Mesenteric fat pad (tissue), 1 donor: ENCODE measurements around the gene ZNF155. TPM values are rescaled to one million over a fixed set of nuclear protein-coding genes. Genes with fewer than 3 reads are reported as not detected.
"Not testable (repeated sequence)": the region's sequence is repeated elsewhere in the genome, so short reads cannot be mapped to it uniquely, and the experiment has no call there.

Experiments
- DNase-seq: peaks from one replicate; pipeline ENCODE4 v3.0.0-alpha.2; 2020; ENCODE audit warnings: low spot score
- long read RNA-seq: library from polyadenylated mRNA; unstranded; transcript quantifications from one replicate; pipeline ENCODE4 v2.0.0, GENCODE V29; 2020
- total RNA-seq: library from RNA; stranded (reverse); fragmentation: NEBNext Ultra II Directional; extraction: Animal tissue kit (Norgen Biotek cat#: 25700); gene quantifications from one replicate; pipeline ENCODE4 v1.2.1, GENCODE V29; 2021
- donor health status: DM: yes; HTN: yes; CAD: no.

ZNF155 gene
- 5.7 TPM for total RNA-seq
- long read RNA-seq, transcript ZNF155-201 (5 exons, 2,596 nt), result major isoform, 6 of 10 reads
- long read RNA-seq, partial matches to known transcripts, result 0 of 10 reads
- long read RNA-seq, other reads (novel, unspliced or antisense), result 2 of 10 reads

DNA sequence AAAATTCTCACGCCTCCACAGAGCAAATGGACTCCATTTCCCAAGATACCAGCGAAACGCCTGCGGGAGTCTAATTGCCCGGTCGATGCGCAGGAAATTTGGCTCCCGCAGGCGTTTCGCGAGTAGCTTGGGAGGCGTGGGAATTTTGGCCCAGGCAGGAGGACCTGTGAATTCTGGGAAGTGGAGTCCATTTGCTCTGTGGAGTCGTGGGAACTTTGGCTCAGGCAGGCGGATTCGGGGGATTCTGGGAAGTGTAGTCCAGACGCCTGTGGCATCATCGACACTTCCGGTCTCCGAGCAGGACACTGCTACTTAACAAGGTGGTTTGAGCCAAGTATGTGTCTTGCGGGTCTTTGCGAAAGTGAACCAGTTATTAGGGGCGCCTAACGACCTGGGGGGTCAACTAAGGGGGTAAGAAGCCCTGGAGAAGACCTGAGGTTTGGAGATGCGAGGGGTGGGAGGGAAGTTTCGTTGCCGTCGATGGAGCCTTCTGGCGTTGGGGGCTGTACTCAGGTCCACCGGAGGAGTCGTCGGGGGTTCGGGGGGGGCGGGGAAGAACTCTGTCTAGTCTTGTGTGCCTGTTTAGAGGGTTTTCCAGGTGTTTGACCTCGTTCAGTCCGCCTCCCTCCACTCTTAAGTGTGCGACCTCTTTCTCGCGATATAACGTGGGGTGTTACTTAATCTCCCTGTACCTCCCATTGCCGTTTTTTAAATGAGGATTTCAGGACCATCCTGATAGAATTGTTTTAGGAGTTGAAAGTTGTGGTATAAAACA, at the start of gene ZNF155:
Gene ZNF155, plus strand, starts transcription at position 277 of the 775 bp plus-strand sequence. CDS start 4,356 bp downstream, outside the sequence.
- peak; percentile 94 for DNase-seq

DNA sequence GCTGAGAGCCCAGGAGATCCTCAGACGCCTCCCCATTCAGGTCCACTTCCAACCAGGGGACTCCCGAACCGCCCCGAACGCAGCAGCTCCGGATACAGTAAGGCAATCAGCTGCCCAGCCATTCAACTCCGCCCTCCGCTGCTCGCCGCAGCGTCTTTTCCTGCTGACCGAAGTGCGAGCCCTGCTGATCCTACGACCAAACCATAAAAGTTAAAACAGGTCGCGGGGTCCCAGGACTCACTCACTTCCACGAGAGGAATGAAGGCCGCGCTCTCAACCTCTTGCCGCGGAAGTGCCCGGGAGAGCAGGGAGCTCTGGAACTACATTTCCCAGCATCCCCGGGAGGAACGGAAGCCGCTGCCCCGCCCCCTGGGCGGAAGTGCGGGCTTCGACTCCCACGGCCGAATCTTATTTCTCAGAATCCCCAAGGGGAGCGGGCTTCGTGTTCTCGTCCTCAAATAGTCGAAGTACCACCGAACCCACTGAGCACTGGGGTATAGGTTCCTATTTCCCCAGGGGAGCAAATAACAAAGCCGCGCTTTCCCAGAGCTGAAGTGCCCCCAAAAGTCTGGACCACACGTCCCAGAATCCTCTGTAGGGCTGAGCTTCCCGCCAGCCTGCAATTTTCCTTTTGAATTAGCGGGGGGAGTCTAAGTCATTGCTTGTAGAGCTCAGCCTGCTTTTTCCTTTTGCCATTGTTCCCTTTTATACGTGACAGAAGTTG, 48.8 kb upstream of the ZNF155 start, which contains the start of gene ZNF45:
Gene ZNF45, minus strand, starts transcription at position 298 of the 724 bp plus-strand sequence. CDS start 13,097 bp downstream, outside the sequence.
- DNase-seq, result peak; percentile 96

DNA sequence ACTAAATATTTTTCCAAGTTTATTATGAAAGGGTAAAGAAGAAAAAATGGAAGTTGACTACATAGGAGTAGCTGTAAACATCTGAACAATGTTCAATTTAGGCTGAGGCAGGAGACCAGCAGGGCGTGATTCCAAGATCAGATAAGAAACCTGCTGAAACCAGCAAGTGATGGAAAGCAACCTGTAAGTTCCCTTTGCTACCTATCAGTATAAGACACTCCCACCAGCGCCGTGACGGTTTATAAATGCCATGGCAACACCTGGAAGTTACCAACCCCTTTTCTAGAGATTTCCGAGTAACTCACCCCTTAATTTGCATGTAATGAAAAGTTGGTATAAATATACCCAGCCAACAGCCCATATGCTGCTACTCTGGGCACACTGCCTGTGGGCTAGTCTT, 47.8 kb upstream of the ZNF155 start:
- DNase-seq, result no peak

DNA sequence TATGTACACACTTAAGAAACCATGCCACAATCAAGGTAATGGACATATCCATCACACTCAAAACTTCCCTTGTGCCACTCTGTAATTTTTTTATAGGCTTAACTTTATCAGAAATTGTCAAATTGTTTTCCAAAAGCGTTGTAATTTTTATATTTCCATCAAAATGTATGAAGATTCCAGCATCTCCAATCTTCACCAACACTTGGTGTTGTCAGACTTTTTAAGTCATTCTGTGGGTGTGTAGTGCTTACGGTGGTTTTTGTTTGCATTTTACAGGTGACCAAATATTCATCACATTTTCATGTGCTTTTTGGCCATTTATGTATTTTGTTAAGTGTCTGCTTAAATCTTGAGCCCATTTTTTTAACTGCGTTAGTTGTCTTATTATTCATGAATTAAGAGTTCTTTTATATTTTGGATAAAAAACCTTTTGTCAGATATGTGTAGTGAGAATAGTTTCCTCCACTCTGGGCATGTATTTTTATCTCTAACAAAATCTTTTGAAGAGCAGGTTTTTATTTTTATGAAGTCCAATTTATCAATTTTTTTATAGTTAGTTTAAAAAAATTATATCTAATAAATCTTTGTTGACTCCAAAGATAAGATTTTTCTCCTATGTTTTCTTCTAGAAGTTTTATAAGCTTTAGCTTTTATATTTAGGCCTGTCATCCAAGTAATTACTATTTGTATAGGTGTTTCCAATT, 44.3 kb upstream of the ZNF155 start:
- DNase-seq, result no peak

DNA sequence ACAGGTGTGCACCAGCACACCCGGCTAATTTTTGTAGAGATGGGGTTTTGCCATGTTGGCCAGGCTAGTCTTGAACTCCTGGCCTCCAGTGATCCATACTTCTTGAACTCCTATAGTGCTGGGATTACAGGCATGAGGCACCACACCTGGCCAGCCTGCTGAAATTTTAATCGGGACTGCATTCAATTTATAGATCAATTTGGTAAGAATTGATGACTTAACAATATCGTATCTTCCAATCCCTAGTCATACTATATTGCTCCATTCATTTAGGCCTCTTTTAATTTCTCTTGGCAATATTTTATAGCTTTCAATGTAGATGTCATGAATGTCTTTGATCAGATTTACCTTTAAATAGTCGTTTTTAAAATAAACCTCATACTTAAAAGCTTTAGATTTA, 43.3 kb upstream of the ZNF155 start:
- no peak for DNase-seq

DNA sequence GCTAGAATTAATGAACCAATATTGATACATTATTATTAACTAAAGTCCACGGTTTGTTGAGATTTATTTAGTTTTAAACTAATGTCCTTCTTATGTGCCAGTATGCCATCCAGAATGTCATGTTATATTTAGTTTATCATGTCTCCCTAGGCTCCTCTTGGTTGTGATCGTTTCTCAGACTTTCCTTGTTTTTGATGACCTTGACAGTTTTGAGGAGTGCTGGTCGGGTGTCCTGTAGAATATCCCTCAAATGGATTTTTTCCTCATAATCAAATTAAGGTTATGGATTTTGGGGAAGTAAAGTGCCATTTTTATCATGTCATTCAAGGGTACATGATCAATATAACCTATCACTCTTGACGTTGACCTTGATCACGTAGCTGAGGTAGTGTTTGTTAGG, 42.8 kb upstream of the ZNF155 start:
- no peak for DNase-seq

DNA sequence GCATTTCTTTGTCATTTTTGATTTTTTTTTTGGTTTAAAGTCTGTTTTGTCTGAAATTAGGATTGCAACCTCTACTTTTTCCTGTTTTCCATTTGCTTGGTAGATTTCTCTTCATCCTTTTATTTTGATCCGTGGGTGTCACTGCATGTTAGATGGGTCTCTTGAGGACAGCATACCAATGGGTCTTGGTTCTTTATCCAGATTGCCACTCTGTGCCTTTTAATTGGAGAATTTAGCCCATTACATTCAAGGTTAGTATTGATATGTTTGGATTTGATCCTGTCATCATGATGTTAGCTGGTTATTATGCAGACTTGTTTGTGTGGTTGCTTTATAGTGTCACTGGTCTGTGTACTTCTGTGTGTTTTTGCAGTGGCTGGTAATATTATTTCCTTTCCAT, 36.6 kb upstream of the ZNF155 start:
- DNase-seq, result not testable (repeated sequence)

DNA sequence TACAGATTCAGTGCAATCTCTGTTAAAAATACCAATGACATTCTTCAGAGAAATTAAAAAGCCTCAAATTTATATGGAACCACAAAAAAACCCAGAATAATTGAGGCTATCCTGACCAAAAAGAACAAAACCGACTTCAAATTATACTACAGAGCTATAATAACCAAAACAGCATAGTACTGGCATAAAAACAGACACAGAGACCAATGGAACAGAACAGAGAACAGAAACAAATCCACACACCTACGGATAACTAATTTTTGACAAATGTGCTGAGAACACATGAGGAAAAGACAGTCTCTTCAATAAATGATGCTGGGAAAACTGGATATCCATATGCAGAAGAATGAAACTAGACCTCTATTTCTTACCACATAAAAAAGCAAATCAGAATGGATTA, 34.2 kb upstream of the ZNF155 start:
- not testable (repeated sequence) for DNase-seq

DNA sequence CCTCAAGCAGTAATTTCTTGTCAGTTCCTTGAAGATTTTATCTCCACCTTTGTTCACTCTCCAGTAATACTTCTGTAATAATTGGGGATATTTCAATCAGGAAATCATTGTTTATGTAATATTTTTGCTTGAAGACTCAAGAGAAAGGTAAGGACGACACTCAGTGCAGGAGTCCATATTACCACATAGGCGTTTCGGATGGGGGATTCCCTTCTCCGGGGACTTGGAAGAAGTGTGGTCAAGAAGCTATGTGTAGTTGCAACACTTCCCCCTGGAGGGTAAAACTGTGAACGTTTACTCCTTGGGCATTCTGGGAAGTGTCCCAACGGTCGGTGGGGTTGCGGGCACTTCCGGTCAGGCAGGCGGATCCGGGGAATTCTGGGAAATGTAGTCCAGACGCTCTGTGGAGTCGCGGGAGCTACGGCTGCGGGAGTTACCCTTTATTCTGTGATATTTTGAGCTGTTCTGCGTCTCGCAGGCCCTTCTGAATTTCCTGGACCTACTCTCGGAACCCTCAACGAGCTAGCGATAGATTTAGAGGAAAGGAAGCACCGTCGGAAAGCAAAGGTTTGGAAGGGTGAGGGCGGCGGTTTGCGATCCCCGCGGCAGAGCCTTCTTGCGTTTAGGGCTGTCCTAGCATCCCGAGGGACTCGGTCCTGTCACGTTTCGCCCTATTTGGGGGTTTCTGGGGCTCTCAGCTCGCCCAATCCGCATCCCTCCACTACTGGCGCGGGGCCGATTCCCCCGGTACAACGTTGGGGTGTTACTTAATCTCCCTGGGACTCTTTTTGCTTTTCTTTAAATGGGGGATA, 32.9 kb upstream of the ZNF155 start, which contains the start of gene ZNF221:
Gene ZNF221, plus strand, starts transcription at position 395 of the 812 bp plus-strand sequence. CDS start 11,499 bp downstream, outside the sequence.
- peak; percentile 93 for DNase-seq

DNA sequence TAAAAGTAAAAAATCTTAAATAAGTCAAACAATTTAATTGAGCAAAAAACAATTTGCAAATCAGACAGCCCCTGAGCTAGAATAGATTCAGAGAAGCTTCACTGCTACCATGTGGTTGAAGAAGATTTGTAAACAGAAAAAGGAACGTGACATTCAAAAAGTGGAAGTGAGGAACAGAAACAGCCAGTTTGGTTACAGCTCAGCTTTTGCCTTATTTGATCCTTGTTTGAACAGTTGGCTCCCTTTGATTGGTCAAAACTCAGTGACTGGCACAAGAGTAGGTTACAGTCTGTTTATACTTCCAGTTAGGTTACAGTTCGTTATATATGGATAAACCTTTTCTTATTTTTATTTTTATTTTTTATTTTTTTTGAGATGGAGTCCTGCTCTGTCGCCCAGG, 27.2 kb upstream of the ZNF155 start:
- DNase-seq, result no peak

DNA sequence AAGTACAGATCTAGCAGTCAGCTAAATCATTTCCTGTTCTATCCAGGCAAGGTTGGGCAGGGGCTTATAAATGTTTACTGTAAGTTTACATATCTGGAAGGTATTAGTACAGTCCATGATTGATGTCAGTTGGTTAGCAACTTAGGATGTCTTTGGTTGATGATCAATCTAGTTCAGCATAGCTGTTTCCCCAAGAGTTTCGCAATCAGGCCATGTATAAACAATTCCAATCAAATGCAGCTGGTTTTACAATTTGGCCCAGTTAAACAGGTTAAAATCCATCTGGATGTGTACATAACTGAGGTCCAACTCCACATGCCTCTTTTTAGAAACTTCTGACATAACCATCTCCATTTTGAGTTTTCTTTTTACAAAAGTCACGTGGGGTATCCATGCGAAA, 26.1 kb upstream of the ZNF155 start:
- DNase-seq, result no peak

DNA sequence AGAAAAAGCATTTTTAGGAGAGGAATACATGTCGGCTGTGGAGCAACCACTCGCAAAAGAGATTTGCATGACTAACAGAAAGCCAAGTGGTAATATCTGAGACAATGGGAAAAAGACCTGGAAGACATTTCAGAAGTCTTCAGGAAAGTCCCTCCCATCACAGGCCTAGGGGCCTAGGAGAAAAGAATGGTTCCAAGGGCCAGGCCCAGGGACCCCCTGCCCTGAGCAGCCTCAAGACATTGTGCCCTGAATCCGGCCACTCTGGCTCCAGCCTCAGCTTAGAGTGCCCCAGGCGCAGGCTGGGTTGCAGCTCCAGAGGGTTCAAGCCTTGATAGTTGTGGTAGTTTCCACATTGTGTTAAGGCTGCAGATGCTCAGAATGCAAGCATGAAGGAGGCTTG, 23.6 kb upstream of the ZNF155 start:
- no peak for DNase-seq

DNA sequence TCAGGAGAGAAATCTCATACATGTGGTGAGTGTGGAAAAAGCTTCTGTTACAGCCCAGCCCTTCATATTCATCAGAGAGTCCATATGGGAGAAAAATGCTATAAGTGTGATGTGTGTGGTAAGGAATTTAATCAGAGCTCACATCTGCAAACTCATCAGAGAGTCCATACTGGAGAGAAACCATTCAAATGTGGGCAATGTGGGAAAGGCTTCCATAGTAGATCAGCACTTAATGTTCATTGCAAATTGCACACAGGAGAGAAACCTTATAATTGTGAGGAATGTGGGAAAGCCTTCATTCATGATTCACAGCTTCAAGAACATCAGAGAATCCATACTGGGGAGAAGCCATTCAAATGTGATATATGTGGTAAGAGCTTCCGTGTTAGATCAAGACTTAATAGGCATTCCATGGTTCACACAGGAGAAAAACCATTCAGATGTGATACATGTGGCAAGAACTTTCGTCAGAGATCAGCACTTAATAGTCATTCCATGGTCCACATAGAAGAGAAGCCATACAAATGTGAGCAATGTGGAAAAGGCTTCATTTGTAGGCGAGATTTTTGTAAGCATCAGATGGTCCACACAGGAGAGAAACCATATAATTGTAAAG, 17.8 kb upstream of the ZNF155 start:
- DNase-seq, result no peak

DNA sequence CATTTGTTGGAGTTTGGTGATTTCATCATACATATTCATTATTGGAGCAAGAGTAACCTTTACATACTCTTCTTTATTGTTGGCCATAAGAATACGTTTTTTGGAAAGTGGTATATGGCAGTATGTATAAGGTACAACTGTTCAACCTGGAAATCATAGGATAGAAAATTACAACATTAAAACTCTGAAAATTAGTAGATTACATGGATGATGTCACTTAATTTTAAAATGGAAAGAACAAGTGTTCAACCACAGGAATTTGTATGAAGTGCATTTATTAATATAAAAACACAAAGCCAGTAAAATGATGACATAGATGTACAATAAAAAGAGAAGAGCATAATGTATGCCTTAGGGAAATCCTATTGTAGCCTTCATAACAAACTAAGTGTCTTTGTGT, 7.3 kb upstream of the ZNF155 start:
- DNase-seq, result no peak

DNA sequence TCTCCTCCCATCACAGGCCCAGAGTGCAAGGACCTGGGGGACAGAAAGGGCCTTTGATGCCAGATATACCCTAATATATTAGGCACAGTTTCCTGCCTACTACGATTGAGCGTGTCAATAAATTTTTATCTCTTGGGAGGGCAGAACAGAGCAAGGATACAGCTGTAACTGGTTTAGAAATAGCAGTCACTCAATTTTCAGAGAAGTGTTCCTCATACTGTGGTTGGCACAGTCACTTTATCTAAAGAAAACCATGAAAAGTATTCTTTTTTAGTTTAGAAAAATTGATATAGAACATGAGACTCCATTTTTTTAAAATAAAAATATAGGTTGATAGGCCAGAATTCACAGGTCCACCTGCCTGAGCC, 460 bp upstream of the ZNF155 start:
- no peak for DNase-seq

DNA sequence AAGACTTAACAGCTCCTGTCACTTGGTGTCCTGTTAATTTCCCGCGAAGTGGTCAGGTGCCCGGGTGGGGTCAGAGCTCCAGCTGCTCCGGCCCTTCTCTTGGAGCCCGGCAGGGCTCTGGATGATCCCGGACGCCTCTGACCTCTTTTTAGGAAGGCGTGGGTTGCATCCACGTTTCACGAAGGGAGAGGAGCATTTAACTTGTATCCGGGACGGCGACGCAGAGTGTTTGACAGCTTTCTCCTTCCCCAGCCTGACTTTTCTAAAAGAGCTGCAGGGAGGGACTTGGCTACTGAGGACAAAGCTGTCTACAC, 656 bp downstream of the ZNF155 start:
- DNase-seq, result no peak

DNA sequence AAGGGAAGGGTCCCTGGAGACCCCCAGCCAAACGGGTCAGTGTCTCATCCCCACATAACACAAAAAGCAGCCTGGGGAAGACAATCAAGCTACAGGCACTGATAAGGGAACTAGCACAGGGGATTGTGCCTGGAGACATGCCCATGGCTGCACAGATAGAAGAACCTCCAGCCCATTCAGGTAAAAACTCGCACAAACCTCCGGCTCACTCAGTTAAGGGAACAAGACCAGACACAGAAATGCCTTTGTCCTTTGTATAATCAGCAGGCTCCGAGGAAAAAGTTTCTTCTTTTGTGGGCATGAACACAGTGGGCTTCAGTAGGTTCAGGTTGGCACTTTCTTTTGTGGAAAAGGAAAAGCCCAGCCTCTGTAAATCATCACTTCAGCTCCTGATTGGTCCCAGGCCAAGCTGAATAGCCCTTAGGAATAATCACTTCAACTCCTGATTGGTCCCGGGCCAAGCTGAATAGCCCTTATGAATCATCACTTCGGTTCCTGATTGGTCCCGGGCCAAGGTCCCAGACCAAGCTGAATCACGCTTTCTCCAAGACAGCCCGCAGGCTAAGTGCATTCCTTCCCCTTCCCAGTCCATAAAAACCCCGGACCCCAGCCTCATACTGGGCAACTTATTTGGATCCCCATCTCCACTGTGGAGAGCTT, 13.8 kb downstream of the ZNF155 start:
- DNase-seq, result no peak

DNA sequence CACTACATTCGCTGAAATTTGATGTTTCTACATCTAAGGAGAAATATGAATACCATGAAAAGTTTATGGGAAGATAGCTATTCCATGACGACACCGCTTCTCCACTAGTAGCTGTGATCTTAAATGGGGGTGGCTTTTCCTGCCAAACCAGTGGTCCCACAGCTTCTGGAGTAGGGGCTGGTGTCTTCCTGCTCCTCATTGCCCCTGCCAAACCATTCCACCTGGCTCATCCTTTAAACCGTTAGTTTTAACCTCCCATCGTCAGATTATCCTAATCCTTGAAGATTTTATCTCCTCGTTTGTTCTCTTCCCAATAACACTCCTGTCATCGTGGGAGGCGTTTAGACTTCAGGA, 18.2 kb downstream of the ZNF155 start:
- DNase-seq, result no peak

DNA sequence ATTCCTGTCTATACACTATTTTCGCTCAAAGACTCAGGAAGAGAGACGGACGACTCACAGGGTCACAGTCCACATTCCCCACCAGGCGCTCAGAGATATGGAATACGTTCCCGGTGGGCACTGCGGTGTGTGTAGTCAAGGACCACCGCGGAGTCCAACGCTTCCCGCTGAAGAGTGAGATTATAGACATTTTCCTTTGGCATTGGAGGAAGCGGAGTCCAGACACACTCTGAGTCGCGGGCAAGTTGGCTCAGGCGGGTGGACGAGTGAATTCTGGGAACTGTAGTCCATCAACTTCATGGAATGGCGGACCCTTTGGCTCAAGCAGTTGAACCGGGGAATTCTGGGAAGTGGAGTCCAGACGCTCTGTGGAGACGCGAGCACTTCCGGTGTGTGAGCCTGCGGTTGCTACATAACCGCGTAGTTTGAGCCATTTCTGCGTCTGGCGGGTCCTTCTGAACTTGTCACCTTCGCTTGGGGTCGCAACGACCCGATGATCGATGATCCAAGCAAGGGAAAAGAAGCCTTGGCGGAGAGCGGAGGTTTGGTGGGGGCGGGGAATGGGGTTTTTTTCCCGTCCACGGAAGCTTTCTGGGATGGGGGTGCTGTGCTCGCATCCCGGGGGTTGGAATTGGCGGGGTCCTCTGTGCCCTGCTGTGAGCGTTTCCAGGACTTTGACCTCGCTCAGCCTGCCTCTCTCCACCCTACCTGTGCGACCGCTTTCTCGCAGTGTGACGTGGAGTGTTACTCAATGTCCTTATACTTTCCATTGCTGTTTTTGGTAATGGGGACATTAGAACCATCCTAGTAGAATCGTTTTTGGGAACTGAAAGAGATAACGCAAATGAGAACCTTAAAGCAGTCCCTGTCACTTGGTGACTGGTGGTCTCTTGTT, 18.8 kb downstream of the ZNF155 start, which contains the start of gene ZNF230:
Gene ZNF230, plus strand, starts transcription at position 392 of the 895 bp plus-strand sequence. CDS start 4,122 bp downstream, outside the sequence.
- peak; percentile 94 for DNase-seq
